GM23338 (cell line): Measurements from ENCODE around the gene PPM1F. TPM values are rescaled to one million over a fixed set of nuclear protein-coding genes. Genes with fewer than 3 reads are reported as not detected.

Experiments used
- ATAC-seq: fragments of 200-7000 bp; cut with Tn5 transposase; 3 replicates; pipeline ENCODE4 v1.9.1; 2020
- DNase-seq: peaks from one replicate; pipeline ENCODE4 v3.0.0-alpha.2; 2015; ENCODE audit warnings: low spot score
- H2AFZ ChIP-seq: fragments of 200-600 bp; sonication (generic); 2 replicates; pipeline ENCODE4 v1.8.0; 2016; ENCODE audit warnings: antibody characterized with exemption, mild to moderate bottlenecking, moderate library complexity
- H3F3A ChIP-seq: fragments of 200-600 bp; sonication (generic); replicated peaks from 2 replicates; pipeline ENCODE4 v1.8.0; 2017; ENCODE audit warnings: antibody characterized with exemption, mixed run types, low read depth
- H3K27ac ChIP-seq: fragments of 200-600 bp; sonication (generic); 2 replicates; pipeline ENCODE4 v1.6.1; 2016; ENCODE audit warnings: low read depth
- H3K27me3 ChIP-seq: fragments of 200-600 bp; sonication (generic); 2 replicates; pipeline ENCODE4 v1.8.0; 2016; ENCODE audit warnings: mild to moderate bottlenecking, mixed run types, moderate library complexity; ENCODE audit not compliant: insufficient read depth
- H3K36me3 ChIP-seq: fragments of 200-600 bp; sonication (generic); 2 replicates; pipeline ENCODE4 v1.8.0; 2016; ENCODE audit warnings: mild to moderate bottlenecking; ENCODE audit not compliant: insufficient read depth
- H3K4me1 ChIP-seq: fragments of 200-600 bp; sonication (generic); 2 replicates; pipeline ENCODE4 v1.8.0; 2016; ENCODE audit warnings: mild to moderate bottlenecking, moderate library complexity; ENCODE audit not compliant: insufficient read depth
- H3K4me2 ChIP-seq: fragments of 200-600 bp; sonication (generic); 2 replicates; pipeline ENCODE4 v1.7.1; 2017; ENCODE audit warnings: mixed run types
- H3K4me3 ChIP-seq: fragments of 200-600 bp; sonication (generic); 2 replicates; pipeline ENCODE4 v1.6.1; 2016; ENCODE audit warnings: mixed run types
- H3K79me2 ChIP-seq: fragments of 200-600 bp; sonication (generic); replicated peaks from 2 replicates; pipeline ENCODE4 v1.8.0; 2017; ENCODE audit warnings: mild to moderate bottlenecking; ENCODE audit not compliant: insufficient read depth
- H3K9me2 ChIP-seq: fragments of 200-600 bp; sonication (generic); 2 replicates; pipeline ENCODE4 v1.8.0; 2017; ENCODE audit not compliant: insufficient read depth
- H4K20me1 ChIP-seq: fragments of 200-600 bp; sonication (generic); replicated peaks from 2 replicates; pipeline ENCODE4 v1.8.0; 2017; ENCODE audit warnings: mild to moderate bottlenecking; ENCODE audit not compliant: insufficient read depth
- H3K27ac Mint-ChIP-seq: 2 replicates; pipeline ENCODE4 v1.8.0; 2020; ENCODE audit warnings: inconsistent platforms, mild to moderate bottlenecking, moderate library complexity, mixed read lengths
- H3K27me3 Mint-ChIP-seq: 3 replicates; pipeline ENCODE4 v1.8.0; 2022; ENCODE audit warnings: low read depth, mild to moderate bottlenecking, moderate library complexity, mixed read lengths, inconsistent platforms; ENCODE audit not compliant: insufficient read depth, poor library complexity
- H3K36me3 Mint-ChIP-seq: 3 replicates; pipeline ENCODE4 v1.8.0; 2021; ENCODE audit warnings: low read depth, mild to moderate bottlenecking, inconsistent platforms, moderate library complexity, mixed read lengths
- H3K4me1 Mint-ChIP-seq: 3 replicates; pipeline ENCODE4 v1.8.0; 2020; ENCODE audit warnings: mild to moderate bottlenecking, inconsistent platforms, mixed read lengths
- H3K4me3 Mint-ChIP-seq: 3 replicates; pipeline ENCODE4 v1.8.0; 2021; ENCODE audit warnings: moderate library complexity, mild to moderate bottlenecking, inconsistent platforms, mixed read lengths
- H3K9me3 Mint-ChIP-seq: 3 replicates; pipeline ENCODE4 v1.8.0; 2020; ENCODE audit warnings: moderate library complexity, mild to moderate bottlenecking, inconsistent platforms, mixed read lengths
- EZH2phosphoT487 ChIP-seq: fragments of 200-600 bp; sonication (generic); IDR thresholded peaks from one replicate; pipeline ENCODE4 v1.8.1; 2018; ENCODE audit warnings: antibody characterized with exemption; ENCODE audit not compliant: unreplicated experiment
- JUNB ChIP-seq: IDR thresholded peaks from one replicate; pipeline ENCODE4 v1.6.1; 2016; ENCODE audit warnings: antibody characterized with exemption; ENCODE audit not compliant: unreplicated experiment
- NANOG ChIP-seq: IDR thresholded peaks from 2 replicates; pipeline ENCODE4 v1.6.1; 2016; ENCODE audit warnings: antibody characterized with exemption, borderline replicate concordance
- POLR2AphosphoS5 ChIP-seq: IDR thresholded peaks from 2 replicates; pipeline ENCODE4 v1.6.1; 2016; ENCODE audit warnings: antibody characterized with exemption, low read depth
- STAT1 ChIP-seq: IDR thresholded peaks from one replicate; pipeline ENCODE4 v1.6.1; 2016; ENCODE audit warnings: antibody characterized with exemption; ENCODE audit not compliant: unreplicated experiment
- ZNF114 ChIP-seq: fragments of 250-450 bp; sonication (Bioruptor Pico); IDR thresholded peaks from 2 replicates; pipeline ENCODE4 v1.5.0; 2020; ENCODE audit warnings: mild to moderate bottlenecking, moderate library complexity
- ZNF331 ChIP-seq: fragments of 250-450 bp; sonication (Bioruptor Pico); IDR thresholded peaks from 2 replicates; pipeline ENCODE4 v1.5.0; 2020; ENCODE audit warnings: low read depth, mild to moderate bottlenecking, moderate library complexity
- polyA plus RNA-seq: library from polyadenylated mRNA; unstranded; fragments of >200 nt; fragmentation: Nextera tagmentation; extraction: Ambion mirVana; gene quantifications from 2 replicates; pipeline ENCODE4 v1.2.1, GENCODE V29; 2016
- total RNA-seq: library from RNA; depleted of rRNA; stranded (reverse); fragments of >200 nt; shearing (Covaris generic); gene quantifications from 2 replicates; pipeline ENCODE4 v1.2.3, GENCODE V29; 2014
- TF ChIP-seq, protein P1 (sequence below), 2 experiments: fragments of 200-600 bp in 1 of 2; sonication (generic) in 1 of 2; conservative IDR thresholded peaks; 2 replicates each; pipeline versions ENCODE4 v1.5.1 to v1.6.1; 2016 to 2017; ENCODE audit warnings: antibody characterized with exemption in 2 of 2, low read depth in 2 of 2, mild to moderate bottlenecking in 2 of 2, moderate library complexity in 1 of 2
- TF ChIP-seq, protein P2 (sequence below): fragments of 250-450 bp; sonication (Bioruptor Pico); IDR thresholded peaks from 2 replicates; pipeline ENCODE4 v1.5.0; 2020; ENCODE audit warnings: mild to moderate bottlenecking, moderate library complexity
- TF ChIP-seq, protein P3 (sequence below): IDR thresholded peaks from 2 replicates; pipeline ENCODE4 v1.6.1; 2016; ENCODE audit warnings: antibody characterized with exemption

Gene PPM1F
- total and polyA plus RNA-seq, 2 experiments from 2014 or later: 7.1 to 29.3 TPM

GRCh38 chr22:21943571-21944448 is 8.8 kb downstream of the PPM1F start (continued):
- TF ChIP-seq, protein P1, sequence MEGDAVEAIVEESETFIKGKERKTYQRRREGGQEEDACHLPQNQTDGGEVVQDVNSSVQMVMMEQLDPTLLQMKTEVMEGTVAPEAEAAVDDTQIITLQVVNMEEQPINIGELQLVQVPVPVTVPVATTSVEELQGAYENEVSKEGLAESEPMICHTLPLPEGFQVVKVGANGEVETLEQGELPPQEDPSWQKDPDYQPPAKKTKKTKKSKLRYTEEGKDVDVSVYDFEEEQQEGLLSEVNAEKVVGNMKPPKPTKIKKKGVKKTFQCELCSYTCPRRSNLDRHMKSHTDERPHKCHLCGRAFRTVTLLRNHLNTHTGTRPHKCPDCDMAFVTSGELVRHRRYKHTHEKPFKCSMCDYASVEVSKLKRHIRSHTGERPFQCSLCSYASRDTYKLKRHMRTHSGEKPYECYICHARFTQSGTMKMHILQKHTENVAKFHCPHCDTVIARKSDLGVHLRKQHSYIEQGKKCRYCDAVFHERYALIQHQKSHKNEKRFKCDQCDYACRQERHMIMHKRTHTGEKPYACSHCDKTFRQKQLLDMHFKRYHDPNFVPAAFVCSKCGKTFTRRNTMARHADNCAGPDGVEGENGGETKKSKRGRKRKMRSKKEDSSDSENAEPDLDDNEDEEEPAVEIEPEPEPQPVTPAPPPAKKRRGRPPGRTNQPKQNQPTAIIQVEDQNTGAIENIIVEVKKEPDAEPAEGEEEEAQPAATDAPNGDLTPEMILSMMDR (conservative IDR thresholded peaks at IDR 0.05; ENCODE audit: low read depth in 2 of 2): no peak
- TF ChIP-seq NANOG: no peak
- no peak for TF ChIP-seq EZH2phosphoT487

DNA sequence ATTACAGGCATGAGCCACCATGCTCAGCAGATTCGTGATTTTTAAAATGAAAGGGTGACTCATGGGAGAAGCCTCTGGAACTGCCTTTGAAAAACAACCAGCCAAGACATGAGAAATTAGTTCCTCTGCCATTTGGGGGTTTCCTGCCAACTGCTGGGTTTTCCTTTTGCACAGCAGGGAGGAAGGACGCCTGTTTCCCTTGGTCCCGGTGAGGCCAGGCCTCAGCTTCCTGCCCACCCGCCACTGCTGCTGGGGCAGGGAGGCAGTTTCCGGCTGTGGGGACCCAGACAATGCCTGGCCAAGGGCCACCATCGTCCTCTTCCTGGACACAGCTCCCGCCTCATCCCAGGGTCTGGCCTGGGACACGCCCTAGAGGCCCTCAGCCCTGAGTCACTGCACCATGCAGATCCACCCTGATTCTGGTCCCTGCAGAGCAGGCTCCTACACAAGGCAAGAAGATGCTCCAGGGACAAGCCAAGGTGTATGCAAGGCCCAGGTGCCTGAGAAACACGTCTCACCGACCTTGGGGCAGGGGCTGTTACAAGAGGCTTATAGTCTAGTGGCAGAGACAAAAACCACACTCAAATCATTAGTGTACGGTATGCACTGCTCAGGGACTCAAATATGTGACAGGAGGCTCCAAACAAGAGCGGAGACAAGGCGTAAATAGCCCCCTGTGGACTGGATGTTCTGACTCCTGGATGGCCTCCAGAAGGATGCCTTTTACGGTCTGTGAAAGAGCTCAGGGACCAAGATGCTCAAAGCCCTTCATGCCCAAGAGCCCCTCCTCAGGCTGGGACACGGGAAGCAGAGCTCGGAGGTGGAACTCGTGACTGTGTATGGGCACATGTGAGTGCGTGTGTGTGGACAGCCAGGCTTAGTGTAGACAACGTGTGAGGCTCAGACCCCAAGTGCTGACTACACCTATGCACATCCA is 10.0 kb downstream of the PPM1F start:
- ATAC-seq (no peak), DNase-seq (no peak)
- H3K9me3 Mint-ChIP-seq: no peaks in the 10 kb centered on the region
- Histone ChIP-seq H4K20me1 (0 out of 2 replicates have a peak, but pooled peaks cover 3% of the 10 kb centered on the region), H3K9me2 (no peaks in the 10 kb centered on the region), H3K4me3 (no peak overlapping the region), H3K4me1 (peaks cover 8% of the 10 kb centered on the region; the same call in 1 of the 2 replicates), H3K36me3 (no peaks in the 10 kb centered on the region), H3F3A (no peaks in the 10 kb centered on the region), H3K79me2 (no peaks in the 10 kb centered on the region), H3K27ac (no peak overlapping the region), H2AFZ (no peak overlapping the region), H3K4me2 (no peak overlapping the region), H3K27me3 (no peaks in the 10 kb centered on the region)
- H3K27ac Mint-ChIP-seq: no peak overlapping the region
- peaks cover 10% of the 10 kb centered on the region; the same call in 2 of the 3 replicates for H3K36me3 Mint-ChIP-seq
- H3K4me3 Mint-ChIP-seq: no peak overlapping the region
- H3K4me1 Mint-ChIP-seq: peaks cover 30% of the 10 kb centered on the region
- peaks cover 18% of the 10 kb centered on the region for H3K27me3 Mint-ChIP-seq
- TF ChIP-seq POLR2AphosphoS5: no peak
- no peak for TF ChIP-seq STAT1
- no peak for TF ChIP-seq JUNB
- TF ChIP-seq, protein P2, sequence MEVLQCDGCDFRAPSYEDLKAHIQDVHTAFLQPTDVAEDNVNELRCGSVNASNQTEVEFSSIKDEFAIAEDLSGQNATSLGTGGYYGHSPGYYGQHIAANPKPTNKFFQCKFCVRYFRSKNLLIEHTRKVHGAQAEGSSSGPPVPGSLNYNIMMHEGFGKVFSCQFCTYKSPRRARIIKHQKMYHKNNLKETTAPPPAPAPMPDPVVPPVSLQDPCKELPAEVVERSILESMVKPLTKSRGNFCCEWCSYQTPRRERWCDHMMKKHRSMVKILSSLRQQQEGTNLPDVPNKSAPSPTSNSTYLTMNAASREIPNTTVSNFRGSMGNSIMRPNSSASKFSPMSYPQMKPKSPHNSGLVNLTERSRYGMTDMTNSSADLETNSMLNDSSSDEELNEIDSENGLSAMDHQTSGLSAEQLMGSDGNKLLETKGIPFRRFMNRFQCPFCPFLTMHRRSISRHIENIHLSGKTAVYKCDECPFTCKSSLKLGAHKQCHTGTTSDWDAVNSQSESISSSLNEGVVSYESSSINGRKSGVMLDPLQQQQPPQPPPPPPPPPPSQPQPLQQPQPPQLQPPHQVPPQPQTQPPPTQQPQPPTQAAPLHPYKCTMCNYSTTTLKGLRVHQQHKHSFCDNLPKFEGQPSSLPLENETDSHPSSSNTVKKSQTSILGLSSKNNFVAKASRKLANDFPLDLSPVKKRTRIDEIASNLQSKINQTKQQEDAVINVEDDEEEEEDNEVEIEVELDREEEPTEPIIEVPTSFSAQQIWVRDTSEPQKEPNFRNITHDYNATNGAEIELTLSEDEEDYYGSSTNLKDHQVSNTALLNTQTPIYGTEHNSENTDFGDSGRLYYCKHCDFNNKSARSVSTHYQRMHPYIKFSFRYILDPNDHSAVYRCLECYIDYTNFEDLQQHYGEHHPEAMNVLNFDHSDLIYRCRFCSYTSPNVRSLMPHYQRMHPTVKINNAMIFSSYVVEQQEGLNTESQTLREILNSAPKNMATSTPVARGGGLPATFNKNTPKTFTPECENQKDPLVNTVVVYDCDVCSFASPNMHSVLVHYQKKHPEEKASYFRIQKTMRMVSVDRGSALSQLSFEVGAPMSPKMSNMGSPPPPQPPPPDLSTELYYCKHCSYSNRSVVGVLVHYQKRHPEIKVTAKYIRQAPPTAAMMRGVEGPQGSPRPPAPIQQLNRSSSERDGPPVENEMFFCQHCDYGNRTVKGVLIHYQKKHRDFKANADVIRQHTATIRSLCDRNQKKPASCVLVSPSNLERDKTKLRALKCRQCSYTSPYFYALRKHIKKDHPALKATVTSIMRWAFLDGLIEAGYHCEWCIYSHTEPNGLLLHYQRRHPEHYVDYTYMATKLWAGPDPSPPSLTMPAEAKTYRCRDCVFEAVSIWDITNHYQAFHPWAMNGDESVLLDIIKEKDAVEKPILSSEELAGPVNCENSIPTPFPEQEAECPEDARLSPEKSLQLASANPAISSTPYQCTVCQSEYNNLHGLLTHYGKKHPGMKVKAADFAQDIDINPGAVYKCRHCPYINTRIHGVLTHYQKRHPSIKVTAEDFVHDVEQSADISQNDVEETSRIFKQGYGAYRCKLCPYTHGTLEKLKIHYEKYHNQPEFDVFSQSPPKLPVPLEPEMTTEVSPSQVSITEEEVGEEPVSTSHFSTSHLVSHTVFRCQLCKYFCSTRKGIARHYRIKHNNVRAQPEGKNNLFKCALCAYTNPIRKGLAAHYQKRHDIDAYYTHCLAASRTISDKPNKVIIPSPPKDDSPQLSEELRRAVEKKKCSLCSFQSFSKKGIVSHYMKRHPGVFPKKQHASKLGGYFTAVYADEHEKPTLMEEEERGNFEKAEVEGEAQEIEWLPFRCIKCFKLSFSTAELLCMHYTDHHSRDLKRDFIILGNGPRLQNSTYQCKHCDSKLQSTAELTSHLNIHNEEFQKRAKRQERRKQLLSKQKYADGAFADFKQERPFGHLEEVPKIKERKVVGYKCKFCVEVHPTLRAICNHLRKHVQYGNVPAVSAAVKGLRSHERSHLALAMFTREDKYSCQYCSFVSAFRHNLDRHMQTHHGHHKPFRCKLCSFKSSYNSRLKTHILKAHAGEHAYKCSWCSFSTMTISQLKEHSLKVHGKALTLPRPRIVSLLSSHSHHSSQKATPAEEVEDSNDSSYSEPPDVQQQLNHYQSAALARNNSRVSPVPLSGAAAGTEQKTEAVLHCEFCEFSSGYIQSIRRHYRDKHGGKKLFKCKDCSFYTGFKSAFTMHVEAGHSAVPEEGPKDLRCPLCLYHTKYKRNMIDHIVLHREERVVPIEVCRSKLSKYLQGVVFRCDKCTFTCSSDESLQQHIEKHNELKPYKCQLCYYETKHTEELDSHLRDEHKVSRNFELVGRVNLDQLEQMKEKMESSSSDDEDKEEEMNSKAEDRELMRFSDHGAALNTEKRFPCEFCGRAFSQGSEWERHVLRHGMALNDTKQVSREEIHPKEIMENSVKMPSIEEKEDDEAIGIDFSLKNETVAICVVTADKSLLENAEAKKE: no peak
- no peak for TF ChIP-seq ZNF331
- TF ChIP-seq, protein P3, sequence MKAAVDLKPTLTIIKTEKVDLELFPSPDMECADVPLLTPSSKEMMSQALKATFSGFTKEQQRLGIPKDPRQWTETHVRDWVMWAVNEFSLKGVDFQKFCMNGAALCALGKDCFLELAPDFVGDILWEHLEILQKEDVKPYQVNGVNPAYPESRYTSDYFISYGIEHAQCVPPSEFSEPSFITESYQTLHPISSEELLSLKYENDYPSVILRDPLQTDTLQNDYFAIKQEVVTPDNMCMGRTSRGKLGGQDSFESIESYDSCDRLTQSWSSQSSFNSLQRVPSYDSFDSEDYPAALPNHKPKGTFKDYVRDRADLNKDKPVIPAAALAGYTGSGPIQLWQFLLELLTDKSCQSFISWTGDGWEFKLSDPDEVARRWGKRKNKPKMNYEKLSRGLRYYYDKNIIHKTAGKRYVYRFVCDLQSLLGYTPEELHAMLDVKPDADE: no peak
- no peak for TF ChIP-seq EZH2phosphoT487
- TF ChIP-seq ZNF114 (CRISPR knock-in tag): no peak
- TF ChIP-seq, protein P1 (conservative IDR thresholded peaks at IDR 0.05; ENCODE audit: low read depth in 2 of 2): no peak
